HL-60 (cell line): ENCODE data around the gene SETBP1.

Experiments used
- DNase-seq, 2 experiments: peaks; one replicate each; pipeline ENCODE4 v3.0.0-alpha.2; 2010 to 2020; ENCODE audit warnings: low read depth in 1 of 2, low spot score in 1 of 2
- H3K27ac ChIP-seq: fragments of 250-450 bp; sonication (Bioruptor Pico); replicated peaks from 2 replicates; pipeline ENCODE4 v1.5.1; 2020; ENCODE audit warnings: mild to moderate bottlenecking, moderate library complexity
- H3K27me3 ChIP-seq: fragments of 250-450 bp; sonication (Bioruptor Pico); 2 replicates; pipeline ENCODE4 v1.5.1; 2021; ENCODE audit warnings: mild to moderate bottlenecking, moderate library complexity; ENCODE audit not compliant: insufficient read depth, poor library complexity, severe bottlenecking
- H3K4me3 ChIP-seq: replicated peaks from 2 replicates; pipeline ENCODE4 v1.5.1; 2011; ENCODE audit warnings: mild to moderate bottlenecking, control low read depth, low read length; ENCODE audit not compliant: insufficient read depth
- GABPA ChIP-seq: IDR thresholded peaks from 2 replicates; pipeline ENCODE4 v1.6.1; 2012; ENCODE audit warnings: low read depth
- POLR2AphosphoS5 ChIP-seq: IDR thresholded peaks from 2 replicates; pipeline ENCODE4 v1.6.1; 2012; ENCODE audit warnings: low read depth
- REST ChIP-seq: IDR thresholded peaks from 2 replicates; pipeline ENCODE4 v1.6.1; 2012; ENCODE audit warnings: low read depth; ENCODE audit not compliant: insufficient replicate concordance
- SPI1 ChIP-seq: IDR thresholded peaks from 2 replicates; pipeline ENCODE4 v1.6.1; 2012; ENCODE audit warnings: low read depth, mild to moderate bottlenecking, borderline replicate concordance
- TF ChIP-seq, protein P1 (sequence below): IDR thresholded peaks from one replicate; pipeline ENCODE4 v1.5.1; 2011; ENCODE audit warnings: low read length, control low read depth, inconsistent platforms; ENCODE audit not compliant: insufficient read depth

The SETBP1 gene

GRCh38 chr18:44701227-44701626, 20.5 kb downstream of the SETBP1 start:
- Histone ChIP-seq H3K4me3 (no peak overlapping the region), H3K27ac (no peak overlapping the region), H3K27me3 (peaks cover 31% of the 10 kb centered on the region)
- TF ChIP-seq, protein P1, sequence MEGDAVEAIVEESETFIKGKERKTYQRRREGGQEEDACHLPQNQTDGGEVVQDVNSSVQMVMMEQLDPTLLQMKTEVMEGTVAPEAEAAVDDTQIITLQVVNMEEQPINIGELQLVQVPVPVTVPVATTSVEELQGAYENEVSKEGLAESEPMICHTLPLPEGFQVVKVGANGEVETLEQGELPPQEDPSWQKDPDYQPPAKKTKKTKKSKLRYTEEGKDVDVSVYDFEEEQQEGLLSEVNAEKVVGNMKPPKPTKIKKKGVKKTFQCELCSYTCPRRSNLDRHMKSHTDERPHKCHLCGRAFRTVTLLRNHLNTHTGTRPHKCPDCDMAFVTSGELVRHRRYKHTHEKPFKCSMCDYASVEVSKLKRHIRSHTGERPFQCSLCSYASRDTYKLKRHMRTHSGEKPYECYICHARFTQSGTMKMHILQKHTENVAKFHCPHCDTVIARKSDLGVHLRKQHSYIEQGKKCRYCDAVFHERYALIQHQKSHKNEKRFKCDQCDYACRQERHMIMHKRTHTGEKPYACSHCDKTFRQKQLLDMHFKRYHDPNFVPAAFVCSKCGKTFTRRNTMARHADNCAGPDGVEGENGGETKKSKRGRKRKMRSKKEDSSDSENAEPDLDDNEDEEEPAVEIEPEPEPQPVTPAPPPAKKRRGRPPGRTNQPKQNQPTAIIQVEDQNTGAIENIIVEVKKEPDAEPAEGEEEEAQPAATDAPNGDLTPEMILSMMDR, result no peak
- TF ChIP-seq REST (no peak), POLR2AphosphoS5 (no peak), SPI1 (no peak), GABPA (no peak)
- no peak for DNase-seq

DNA sequence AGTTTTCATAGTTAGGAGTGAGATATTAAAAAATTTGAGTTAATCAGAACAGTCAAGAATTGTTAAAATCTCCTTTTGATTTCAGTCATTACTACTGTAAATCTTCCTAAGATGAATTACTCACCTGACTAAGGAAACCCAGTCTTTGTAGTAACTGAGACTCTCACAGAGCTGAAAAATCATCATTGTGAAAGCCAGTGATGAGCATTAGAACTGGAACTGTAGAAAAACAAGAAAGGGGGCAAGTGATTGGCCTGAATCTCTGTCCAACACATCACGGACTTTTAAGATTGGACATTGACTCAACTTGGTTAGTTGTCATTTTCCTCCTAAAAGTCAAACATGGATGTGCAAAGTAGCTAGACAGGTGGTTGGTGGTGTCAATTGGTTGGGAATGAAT, 21.9 kb downstream of the SETBP1 start:
- H3K27me3 ChIP-seq, result peaks cover 34% of the 10 kb centered on the region
- TF ChIP-seq, protein P1, result no peak
- no peak for TF ChIP-seq POLR2AphosphoS5
- TF ChIP-seq REST, result no peak
- TF ChIP-seq SPI1, result no peak
- no peak for TF ChIP-seq GABPA

DNA sequence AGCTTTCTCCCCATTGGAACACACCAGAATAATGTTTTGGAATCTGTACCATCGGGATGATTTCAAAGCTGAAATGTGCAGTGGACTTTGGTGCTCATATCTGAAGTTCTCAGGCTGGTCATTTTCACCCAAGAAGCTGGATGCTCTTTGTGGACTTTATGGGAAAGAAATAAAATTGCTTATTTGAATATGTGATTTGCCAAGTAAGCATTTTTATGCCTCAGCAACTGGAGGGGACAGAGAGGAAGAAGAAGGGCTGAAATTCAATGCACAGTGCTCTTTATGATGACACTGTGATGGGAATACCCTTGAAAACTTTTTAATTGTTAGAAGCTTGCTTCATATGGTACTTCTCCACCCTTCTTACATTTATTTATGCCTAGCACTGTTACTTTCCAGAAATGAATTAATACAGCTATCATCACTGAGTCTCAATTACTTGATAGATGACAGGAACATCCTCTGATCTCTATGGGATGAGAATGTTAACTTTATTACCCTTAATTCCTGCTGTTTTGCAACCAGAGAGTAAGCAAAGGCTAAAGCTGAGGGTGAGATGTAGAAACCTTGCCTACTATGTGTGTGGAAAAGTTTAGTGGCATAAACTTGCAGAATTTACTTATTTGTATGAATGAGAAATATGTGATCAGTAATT, 23.6 kb downstream of the SETBP1 start:
- TF ChIP-seq POLR2AphosphoS5, result no peak
- Histone ChIP-seq H3K4me3 (no peak overlapping the region), H3K27ac (no peak overlapping the region), H3K27me3 (peaks cover 36% of the 10 kb centered on the region)
- no peak for DNase-seq

More for the DNA sequence above, 21.9 kb downstream of the SETBP1 start:
- DNase-seq, result no peak
- Histone ChIP-seq H3K27ac (no peak overlapping the region), H3K4me3 (no peak overlapping the region)

- no peak for DNase-seq
- TF ChIP-seq SPI1, result no peak
- TF ChIP-seq, protein P1, result no peak
- no peak for TF ChIP-seq GABPA
- TF ChIP-seq POLR2AphosphoS5, result no peak
- peaks cover 45% of the 10 kb centered on the region for H3K27me3 ChIP-seq
- H3K27ac ChIP-seq, result no peak overlapping the region
- no peak overlapping the region for H3K4me3 ChIP-seq
Measured at GRCh38 chr18:44705075-44705675, 24.5 kb downstream of the SETBP1 start.
